Caco-2 (cell line): Measurements from ENCODE around the gene MARCHF10. TPM values are rescaled to one million over a fixed set of nuclear protein-coding genes. Genes with fewer than 3 reads are reported as not detected.

ENCODE experiments used
- BruUV-seq: library from RNA; stranded (reverse); fragments of 400-500 nt; replicated peaks from 2 replicates; lab custom pipeline; 2021; lab: Mats Ljungman, UMichigan
- CTCF ChIA-PET: fragments of 300-600 bp; sonication (Branson Sonifier 250); formaldehyde crosslinking; loops from one replicate; lab custom pipeline; 2022; ENCODE audit warnings: antibody characterized with exemption; lab: Charles Lee
- POLR2A ChIA-PET: fragments of 300-600 bp; sonication (Branson Sonifier 250); formaldehyde crosslinking; loops from one replicate; lab custom pipeline; 2022; ENCODE audit warnings: antibody characterized with exemption; lab: Charles Lee
- DNase-seq, 2 experiments: peaks; one replicate each; pipeline versions ENCODE4 v3.0.0 to v3.0.0-alpha.2; 2020 to 2022
- H3K27me3 ChIP-seq: replicated peaks from 2 replicates; pipeline ENCODE4 v1.6.0; 2011; ENCODE audit warnings: low read length; ENCODE audit not compliant: control insufficient read depth, insufficient read depth
- H3K36me3 ChIP-seq: 2 replicates; pipeline ENCODE4 v1.5.1; 2011; ENCODE audit warnings: low read length; ENCODE audit not compliant: control insufficient read depth, insufficient read depth
- H3K4me1 ChIP-seq: fragments of 250-450 bp; sonication (Bioruptor Pico); 2 replicates; pipeline ENCODE4 v1.5.1; 2020; ENCODE audit warnings: mild to moderate bottlenecking
- H3K4me3 ChIP-seq: 2 replicates; pipeline ENCODE4 v1.5.1; 2011; ENCODE audit warnings: low read depth, mild to moderate bottlenecking, control low read depth, low read length
- H3K9me3 ChIP-seq: fragments of 250-450 bp; sonication (Bioruptor Pico); 2 replicates; pipeline ENCODE4 v1.5.1; 2020; ENCODE audit warnings: mild to moderate bottlenecking, moderate library complexity
- H3K27ac Mint-ChIP-seq: one replicate; pipeline ENCODE4 v1.8.0; 2022; ENCODE audit warnings: mixed read lengths; ENCODE audit not compliant: unreplicated experiment
- H3K27me3 Mint-ChIP-seq: one replicate; pipeline ENCODE4 v1.8.0; 2022; ENCODE audit warnings: mixed read lengths; ENCODE audit not compliant: insufficient read depth, unreplicated experiment
- H3K36me3 Mint-ChIP-seq: one replicate; pipeline ENCODE4 v1.8.0; 2022; ENCODE audit warnings: mild to moderate bottlenecking, mixed read lengths; ENCODE audit not compliant: insufficient read depth, unreplicated experiment
- H3K4me1 Mint-ChIP-seq: one replicate; pipeline ENCODE4 v1.8.0; 2022; ENCODE audit warnings: low read depth, mixed read lengths; ENCODE audit not compliant: unreplicated experiment
- H3K4me3 Mint-ChIP-seq: one replicate; pipeline ENCODE4 v1.8.0; 2022; ENCODE audit warnings: mild to moderate bottlenecking, moderate library complexity, mixed read lengths; ENCODE audit not compliant: unreplicated experiment
- H3K9me3 Mint-ChIP-seq: one replicate; pipeline ENCODE4 v1.8.0; 2022; ENCODE audit warnings: mixed read lengths; ENCODE audit not compliant: unreplicated experiment
- CTCF ChIP-seq, 2 experiments: fragments of 200-600 bp in 1 of 2; IDR thresholded peaks; 1 replicate in 1 of 2; 2 replicates in 1 of 2; pipeline versions ENCODE4 v1.5.1 to v1.8.0; 2011 to 2022; ENCODE audit warnings: antibody characterized with exemption in 1 of 2, control low read depth in 1 of 2, inconsistent platforms in 1 of 2, low read depth in 1 of 2, low read length in 1 of 2, mild to moderate bottlenecking in 1 of 2, moderate library complexity in 1 of 2; ENCODE audit not compliant: insufficient read depth in 1 of 2, severe bottlenecking in 1 of 2, unreplicated experiment in 1 of 2
- intact Hi-C: fragments of 100-400 bp; cut with micrococcal nuclease; formaldehyde crosslinking; loops from one replicate; pipeline ENCODE4 v1.10.0; 2022; ENCODE audit not compliant: unreplicated experiment
- total RNA-seq: library from RNA; stranded (reverse); gene quantifications from 2 replicates; pipeline ENCODE4 v1.2.3, GENCODE V29; 2022

The MARCHF10 gene
- total RNA-seq, 1 experiment from 2014 or later: not detected

- BruUV-seq: no TSS peak
- Histone ChIP-seq H3K9me3 (0 out of 2 replicates have a peak, but pooled peaks cover 2% of the 10 kb centered on the region), H3K4me3 (no peak overlapping the region), H3K36me3 (no peaks in the 10 kb centered on the region), H3K27me3 (no peaks in the 10 kb centered on the region), H3K4me1 (no peaks in the 10 kb centered on the region)
- Mint-ChIP-seq H3K9me3 (no peaks in the 10 kb centered on the region), H3K36me3 (no peaks in the 10 kb centered on the region), H3K4me1 (no peaks in the 10 kb centered on the region), H3K4me3 (no peak overlapping the region), H3K27me3 (peaks cover 22% of the 10 kb centered on the region), H3K27ac (no peak overlapping the region)
- ChIA-PET POLR2A (no interaction called here), CTCF (no interaction called here)
- no peak for TF ChIP-seq CTCF (IDR thresholded peaks at IDR 0.05; ENCODE audit: insufficient read depth in 1 of 2, low read depth in 1 of 2, low read length in 1 of 2, severe bottlenecking in 1 of 2, unreplicated experiment in 1 of 2)
- intact Hi-C loops: no loop called here
- peak in 1 of 2 experiments; percentile 21 for DNase-seq
These were observed 93.9 kb downstream of the MARCHF10 start for GRCh38 chr17:62714016-62714777.

GRCh38 chr17:62713086-62713881 lies 94.8 kb downstream of the MARCHF10 start:
- no peak overlapping the region for H3K4me3 Mint-ChIP-seq
- no peak for TF ChIP-seq CTCF (IDR thresholded peaks at IDR 0.05; ENCODE audit: insufficient read depth in 1 of 2, low read depth in 1 of 2, low read length in 1 of 2, severe bottlenecking in 1 of 2, unreplicated experiment in 1 of 2)
- H3K9me3 Mint-ChIP-seq: no peaks in the 10 kb centered on the region
- H3K27me3 Mint-ChIP-seq: peaks cover 19% of the 10 kb centered on the region
- no peak overlapping the region for H3K27ac Mint-ChIP-seq
- H3K4me3 ChIP-seq: no peak overlapping the region
- H3K36me3 Mint-ChIP-seq: no peaks in the 10 kb centered on the region
- no peaks in the 10 kb centered on the region for H3K4me1 Mint-ChIP-seq
- no peaks in the 10 kb centered on the region for H3K27me3 ChIP-seq
- H3K4me1 ChIP-seq: no peaks in the 10 kb centered on the region
- H3K36me3 ChIP-seq: no peaks in the 10 kb centered on the region
- ChIA-PET POLR2A (no interaction called here), CTCF (no interaction called here)
- no TSS peak for BruUV-seq
- intact Hi-C loops: no loop called here
- peaks cover 9% of the 10 kb centered on the region for H3K9me3 ChIP-seq
- DNase-seq: no peak

GRCh38 chr17:62712171-62712581 lies 95.9 kb downstream of the MARCHF10 start:
- H3K36me3 Mint-ChIP-seq: no peaks in the 10 kb centered on the region
- intact Hi-C loops: no loop called here
- H3K27me3 Mint-ChIP-seq: peaks cover 21% of the 10 kb centered on the region
- no peaks in the 10 kb centered on the region for H3K9me3 Mint-ChIP-seq
- H3K4me1 ChIP-seq: no peaks in the 10 kb centered on the region
- no peak overlapping the region for H3K27ac Mint-ChIP-seq
- BruUV-seq: no TSS peak
- H3K9me3 ChIP-seq: peaks cover 10% of the 10 kb centered on the region
- POLR2A ChIA-PET: no interaction called here
- no peaks in the 10 kb centered on the region for H3K4me1 Mint-ChIP-seq
- CTCF ChIA-PET: no interaction called here
- TF ChIP-seq CTCF (IDR thresholded peaks at IDR 0.05; ENCODE audit: insufficient read depth in 1 of 2, low read depth in 1 of 2, low read length in 1 of 2, severe bottlenecking in 1 of 2, unreplicated experiment in 1 of 2): no peak
- no peaks in the 10 kb centered on the region for H3K36me3 ChIP-seq
- no peaks in the 10 kb centered on the region for H3K27me3 ChIP-seq
- no peak overlapping the region for H3K4me3 ChIP-seq
- DNase-seq: no peak
- no peak overlapping the region for H3K4me3 Mint-ChIP-seq
